HUES64 (cell line): ENCODE data around the gene ABHD16A.

Source experiments
- H3K27ac ChIP-seq: 2 replicates; pipeline ENCODE4 v1.7.0; 2013; ENCODE audit warnings: low read depth, low read length, inconsistent platforms
- H3K27me3 ChIP-seq: 2 replicates; pipeline ENCODE4 v1.6.1; 2013; ENCODE audit warnings: mild to moderate bottlenecking, low read length; ENCODE audit not compliant: insufficient read depth
- H3K36me3 ChIP-seq: 2 replicates; pipeline ENCODE4 v1.6.1; 2013; ENCODE audit warnings: mild to moderate bottlenecking, low read length; ENCODE audit not compliant: insufficient read depth
- H3K4me1 ChIP-seq: 2 replicates; pipeline ENCODE4 v1.6.1; 2013; ENCODE audit warnings: mild to moderate bottlenecking, low read length, moderate library complexity; ENCODE audit not compliant: insufficient read depth
- H3K4me3 ChIP-seq: 2 replicates; pipeline ENCODE4 v1.5.1; 2013; ENCODE audit warnings: mild to moderate bottlenecking, low read length, moderate library complexity
- H3K9ac ChIP-seq: 2 replicates; pipeline ENCODE4 v1.6.1; 2013; ENCODE audit warnings: mild to moderate bottlenecking, low read depth, low read length
- H3K9me3 ChIP-seq: 2 replicates; pipeline ENCODE4 v1.6.1; 2013; ENCODE audit warnings: low read depth, low read length; ENCODE audit not compliant: insufficient read depth
- whole genome bisulfite sequencing: fragments of 150-250, 120-280 bp; methylation state at CpG from one replicate; pipeline ENCODE4 v1.1.7; 2013; ENCODE audit warnings: missing lambda C conversion rate; 5-methylcytosine and 5-hydroxymethylcytosine counted together

The ABHD16A gene

GRCh38 chr6:31640612-31641011 is 62.5 kb downstream of the ABHD16A start:
- H3K9ac ChIP-seq = no peak overlapping the region
- H3K27ac ChIP-seq = no peak overlapping the region

DNA sequence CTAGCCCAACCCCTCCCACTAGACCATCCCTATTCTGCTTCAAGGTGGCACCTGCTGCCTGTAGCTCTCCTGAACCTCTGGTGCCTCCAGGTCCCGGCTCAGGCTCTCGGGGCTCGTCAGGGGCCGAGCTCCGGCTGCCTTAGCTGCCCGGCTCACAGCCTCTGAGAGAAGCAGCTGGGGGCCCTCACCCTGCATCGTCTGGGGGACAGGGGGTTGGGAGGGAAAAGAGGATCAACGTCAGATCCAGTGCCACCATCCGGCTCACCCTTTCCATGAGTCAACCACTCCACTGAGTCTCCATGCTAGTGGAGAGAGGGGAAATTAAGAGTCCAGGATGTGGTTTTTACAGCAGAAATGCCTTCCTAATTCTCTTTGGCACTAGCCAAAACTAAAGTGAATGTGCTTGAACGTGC is 63.7 kb downstream of the ABHD16A start:
- Histone ChIP-seq H3K27me3 (no peaks in the 10 kb centered on the region), H3K4me1 (no peaks in the 10 kb centered on the region), H3K9ac (no peak overlapping the region), H3K9me3 (no peaks in the 10 kb centered on the region), H3K4me3 (no peak overlapping the region), H3K27ac (no peak overlapping the region), H3K36me3 (peaks cover 98% of the 10 kb centered on the region)
- 91% methylated on average over 9 of the region's 10 CpGs for WGBS

More at GRCh38 chr6:31640612-31641011, 62.5 kb downstream of the ABHD16A start:
- Histone ChIP-seq H3K36me3 (peaks cover 98% of the 10 kb centered on the region), H3K27me3 (no peaks in the 10 kb centered on the region), H3K4me3 (no peak overlapping the region), H3K4me1 (no peaks in the 10 kb centered on the region), H3K9me3 (no peaks in the 10 kb centered on the region)
- WGBS = 99% methylated on average over 6 of the region's 6 CpGs

GRCh38 chr6:31639043-31639442 is 64.1 kb downstream of the ABHD16A start:
- H3K9me3 ChIP-seq = no peaks in the 10 kb centered on the region
- H3K27me3 ChIP-seq = no peaks in the 10 kb centered on the region
- WGBS = 91% methylated on average over 9 of the region's 9 CpGs
- H3K36me3 ChIP-seq = peaks cover 98% of the 10 kb centered on the region
- H3K4me1 ChIP-seq = no peaks in the 10 kb centered on the region
- H3K4me3 ChIP-seq = no peak overlapping the region
- no peak overlapping the region for H3K9ac ChIP-seq
- no peak overlapping the region for H3K27ac ChIP-seq
